Lower leg skin (tissue), 3 donors: ENCODE measurements around the gene MAP3K7.

Source experiments
- POLR2A ChIP-seq, 2 donors: fragments of 450-650 bp; IDR thresholded peaks; one replicate each; pipeline ENCODE4 v1.6.1; 2016 to 2017; ENCODE audit warnings: antibody characterized with exemption in 2 of 2, mild to moderate bottlenecking in 1 of 2, moderate library complexity in 1 of 2
- TF ChIP-seq, protein P1 (sequence below), 3 donors: fragments of 450-650 bp; IDR thresholded peaks; one replicate each; pipeline ENCODE4 v1.5.1; 2016; ENCODE audit warnings: antibody characterized with exemption in 3 of 3, mild to moderate bottlenecking in 3 of 3, moderate library complexity in 2 of 3

DNA sequence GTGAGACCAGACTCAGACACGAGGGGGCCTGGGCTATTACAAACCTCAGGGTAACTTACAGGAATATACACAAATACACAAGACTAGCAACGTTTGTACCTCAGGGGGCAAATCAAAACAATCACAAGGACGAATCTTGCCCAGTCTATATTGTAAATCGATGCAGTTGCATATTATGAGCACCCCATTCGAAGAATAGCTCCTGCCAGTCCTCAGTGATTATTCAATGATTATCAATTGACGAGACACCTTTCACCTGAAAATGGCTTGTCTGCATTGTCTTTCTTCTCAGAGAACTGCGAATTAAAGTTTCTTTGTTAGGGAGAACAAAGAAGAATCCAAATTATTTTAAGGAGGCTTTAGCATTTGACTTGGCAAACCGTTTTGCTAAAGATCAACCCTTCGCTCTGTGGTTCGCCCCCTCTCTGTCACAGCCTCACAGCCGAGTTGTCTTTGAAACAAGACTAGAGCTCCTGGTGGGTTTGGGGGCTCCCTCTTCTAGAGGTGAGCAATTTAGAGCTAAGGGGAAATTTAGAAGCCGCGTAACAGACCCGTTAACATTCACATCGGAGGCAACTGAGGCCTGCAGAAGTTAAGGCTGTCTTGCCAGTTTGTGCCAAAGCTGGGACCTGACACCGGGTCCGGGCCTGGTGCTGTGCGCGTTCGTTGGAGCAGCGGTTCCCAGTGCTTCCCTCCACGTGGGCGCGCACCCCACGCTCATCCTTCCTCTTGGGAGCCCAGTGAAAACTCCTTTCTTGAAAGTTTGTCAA is 24.9 kb upstream of the MAP3K7 start:
- TF ChIP-seq POLR2A (IDR thresholded peaks at IDR 0.05) = no peak
- TF ChIP-seq, protein P1, sequence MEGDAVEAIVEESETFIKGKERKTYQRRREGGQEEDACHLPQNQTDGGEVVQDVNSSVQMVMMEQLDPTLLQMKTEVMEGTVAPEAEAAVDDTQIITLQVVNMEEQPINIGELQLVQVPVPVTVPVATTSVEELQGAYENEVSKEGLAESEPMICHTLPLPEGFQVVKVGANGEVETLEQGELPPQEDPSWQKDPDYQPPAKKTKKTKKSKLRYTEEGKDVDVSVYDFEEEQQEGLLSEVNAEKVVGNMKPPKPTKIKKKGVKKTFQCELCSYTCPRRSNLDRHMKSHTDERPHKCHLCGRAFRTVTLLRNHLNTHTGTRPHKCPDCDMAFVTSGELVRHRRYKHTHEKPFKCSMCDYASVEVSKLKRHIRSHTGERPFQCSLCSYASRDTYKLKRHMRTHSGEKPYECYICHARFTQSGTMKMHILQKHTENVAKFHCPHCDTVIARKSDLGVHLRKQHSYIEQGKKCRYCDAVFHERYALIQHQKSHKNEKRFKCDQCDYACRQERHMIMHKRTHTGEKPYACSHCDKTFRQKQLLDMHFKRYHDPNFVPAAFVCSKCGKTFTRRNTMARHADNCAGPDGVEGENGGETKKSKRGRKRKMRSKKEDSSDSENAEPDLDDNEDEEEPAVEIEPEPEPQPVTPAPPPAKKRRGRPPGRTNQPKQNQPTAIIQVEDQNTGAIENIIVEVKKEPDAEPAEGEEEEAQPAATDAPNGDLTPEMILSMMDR (IDR thresholded peaks at IDR 0.05) = no peak
